ENCODE results near the gene MGAT4C. TPM values are rescaled to one million over a fixed set of nuclear protein-coding genes. Genes with fewer than 3 reads are reported as not detected.

Gene MGAT4C
- total and polyA plus RNA-seq, 8 donors = under 0.01 to 4.0 (median 0.06) TPM; not detected in 2

DNA sequence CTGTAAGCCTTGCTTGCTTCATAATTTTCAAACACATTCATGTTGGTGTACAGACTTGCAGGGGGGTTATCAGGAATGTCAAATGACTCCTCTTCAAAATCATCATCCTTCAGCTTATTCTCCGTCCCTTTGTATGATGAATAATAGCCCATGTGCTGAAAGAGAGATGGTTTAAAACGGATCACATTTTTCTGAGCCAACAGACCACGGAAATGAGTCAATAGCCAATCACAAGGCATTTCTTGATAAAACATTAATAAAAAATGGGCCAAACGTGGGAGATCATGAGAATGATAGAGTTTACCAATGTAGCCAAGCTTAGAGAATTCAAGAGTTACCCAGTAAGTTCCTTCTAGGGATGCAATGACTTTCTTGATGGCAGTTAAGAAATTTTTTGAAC is 276.6 kb downstream of the MGAT4C start:
- DNase-seq = no peak
- Histone ChIP-seq H3K4me1 (no peaks in the 10 kb centered on the region), H3K27me3 (no peaks in the 10 kb centered on the region), H3K9me3 (no peaks in the 10 kb centered on the region), H3K36me3 (no peaks in the 10 kb centered on the region), H3K27ac (no peak overlapping the region), H3K4me3 (no peak overlapping the region)
- intact Hi-C loops (cut with DNase I; ENCODE audit: low total_unique reads) = no loop called here
- TF ChIP-seq POLR2A (IDR thresholded peaks at IDR 0.05) (no peak), EP300 (IDR thresholded peaks at IDR 0.05) (no peak), POLR2AphosphoS5 (IDR thresholded peaks at IDR 0.05) (no peak)
- TF ChIP-seq, protein P1, sequence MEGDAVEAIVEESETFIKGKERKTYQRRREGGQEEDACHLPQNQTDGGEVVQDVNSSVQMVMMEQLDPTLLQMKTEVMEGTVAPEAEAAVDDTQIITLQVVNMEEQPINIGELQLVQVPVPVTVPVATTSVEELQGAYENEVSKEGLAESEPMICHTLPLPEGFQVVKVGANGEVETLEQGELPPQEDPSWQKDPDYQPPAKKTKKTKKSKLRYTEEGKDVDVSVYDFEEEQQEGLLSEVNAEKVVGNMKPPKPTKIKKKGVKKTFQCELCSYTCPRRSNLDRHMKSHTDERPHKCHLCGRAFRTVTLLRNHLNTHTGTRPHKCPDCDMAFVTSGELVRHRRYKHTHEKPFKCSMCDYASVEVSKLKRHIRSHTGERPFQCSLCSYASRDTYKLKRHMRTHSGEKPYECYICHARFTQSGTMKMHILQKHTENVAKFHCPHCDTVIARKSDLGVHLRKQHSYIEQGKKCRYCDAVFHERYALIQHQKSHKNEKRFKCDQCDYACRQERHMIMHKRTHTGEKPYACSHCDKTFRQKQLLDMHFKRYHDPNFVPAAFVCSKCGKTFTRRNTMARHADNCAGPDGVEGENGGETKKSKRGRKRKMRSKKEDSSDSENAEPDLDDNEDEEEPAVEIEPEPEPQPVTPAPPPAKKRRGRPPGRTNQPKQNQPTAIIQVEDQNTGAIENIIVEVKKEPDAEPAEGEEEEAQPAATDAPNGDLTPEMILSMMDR (IDR thresholded peaks at IDR 0.05) = no peak
- WGBS, 5 donors = 60 to 71% (median 70%) methylated on average over 4 of the region's 4 CpGs

DNA sequence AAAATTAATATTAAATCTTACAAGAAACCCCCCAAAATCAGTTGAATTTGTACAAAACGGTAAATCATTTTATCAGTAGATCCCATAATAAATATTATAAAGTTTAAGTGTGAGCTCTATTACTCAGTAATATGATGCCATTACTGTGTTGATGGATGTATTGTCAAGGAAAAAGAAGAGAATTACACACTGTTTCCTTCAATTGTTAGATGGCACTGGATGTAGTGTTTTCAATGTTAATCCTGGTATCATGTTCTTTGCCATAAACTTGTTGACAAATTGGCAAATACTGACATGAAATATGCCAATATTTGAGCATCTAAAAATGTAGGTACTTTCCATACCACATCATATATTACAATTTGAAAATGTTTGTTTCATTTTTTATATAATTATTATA is 280.5 kb downstream of the MGAT4C start:
- intact Hi-C loops (cut with DNase I; ENCODE audit: low total_unique reads) = no loop called here

DNA sequence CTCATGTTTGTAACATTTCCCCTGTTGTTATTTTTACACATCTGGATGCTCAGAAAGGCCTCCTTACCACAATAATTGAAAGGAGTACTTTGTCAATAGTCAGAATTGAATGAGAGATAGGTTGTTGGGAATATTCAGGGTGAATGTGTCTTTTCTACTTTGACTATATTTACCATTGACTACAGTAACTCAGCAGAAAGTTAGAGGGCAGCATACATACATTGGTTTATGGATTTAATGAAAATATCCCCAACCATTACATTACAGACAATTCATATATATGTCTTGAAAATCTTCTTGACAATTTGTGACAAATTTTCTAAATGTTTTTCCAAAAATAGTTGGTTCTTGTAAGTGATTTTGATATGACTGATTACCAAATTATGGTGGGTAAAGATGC is 284.4 kb downstream of the MGAT4C start:
- TF ChIP-seq POLR2A (IDR thresholded peaks at IDR 0.05) = no peak
- no peak for TF ChIP-seq POLR2AphosphoS5 (IDR thresholded peaks at IDR 0.05)
- TF ChIP-seq, protein P1 (IDR thresholded peaks at IDR 0.05) = no peak
- no peak for TF ChIP-seq EP300 (IDR thresholded peaks at IDR 0.05)
- DNase-seq = no peak
- Histone ChIP-seq H3K4me1 (no peaks in the 10 kb centered on the region), H3K27ac (no peak overlapping the region), H3K4me3 (no peak overlapping the region), H3K36me3 (no peaks in the 10 kb centered on the region), H3K9me3 (no peaks in the 10 kb centered on the region), H3K27me3 (no peaks in the 10 kb centered on the region)
- intact Hi-C loops (cut with DNase I; ENCODE audit: low total_unique reads) = no loop called here

More for the DNA sequence above, 280.5 kb downstream of the MGAT4C start:
- DNase-seq = no peak
- no peaks in the 10 kb centered on the region for H3K36me3 ChIP-seq
- H3K27me3 ChIP-seq = no peaks in the 10 kb centered on the region
- H3K9me3 ChIP-seq = no peaks in the 10 kb centered on the region
- H3K4me1 ChIP-seq = no peaks in the 10 kb centered on the region
- no peak for TF ChIP-seq POLR2A (IDR thresholded peaks at IDR 0.05)
- TF ChIP-seq, protein P1 (IDR thresholded peaks at IDR 0.05) = no peak
- no peak for TF ChIP-seq EP300 (IDR thresholded peaks at IDR 0.05)
- no peak for TF ChIP-seq POLR2AphosphoS5 (IDR thresholded peaks at IDR 0.05)
- 58 to 69% (median 63%) methylated on average over 1 of the region's 1 CpG for WGBS, 5 donors
- no peak overlapping the region for H3K4me3 ChIP-seq
- H3K27ac ChIP-seq = no peak overlapping the region

DNA sequence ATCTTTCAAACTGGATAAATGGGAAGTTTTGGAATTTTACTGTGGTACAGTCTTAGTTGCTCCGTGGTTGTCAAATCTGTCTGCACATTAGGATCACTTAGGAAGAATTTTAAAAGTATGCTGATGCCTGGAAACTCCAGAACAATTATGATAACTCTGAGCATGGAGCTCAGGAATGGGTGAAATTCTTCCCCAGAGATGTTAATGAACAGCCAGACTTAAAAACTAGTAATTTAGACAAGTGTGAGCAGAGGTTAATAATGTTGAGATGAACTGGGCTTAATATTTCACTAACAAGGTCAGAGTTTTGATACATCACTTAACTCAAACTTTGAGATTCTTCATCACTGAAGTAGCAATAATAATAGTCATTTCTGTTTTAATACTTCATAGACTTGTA is 287.6 kb downstream of the MGAT4C start:
- H3K4me1 ChIP-seq = no peaks in the 10 kb centered on the region
- WGBS, 5 donors = 46 to 67% (median 60%) methylated on average over 1 of the region's 1 CpG
- TF ChIP-seq POLR2AphosphoS5 (IDR thresholded peaks at IDR 0.05) = no peak
- H3K27me3 ChIP-seq = no peaks in the 10 kb centered on the region
- H3K36me3 ChIP-seq = no peaks in the 10 kb centered on the region
- no peak overlapping the region for H3K27ac ChIP-seq
- intact Hi-C loops (cut with DNase I; ENCODE audit: low total_unique reads) = no loop called here
- no peak overlapping the region for H3K4me3 ChIP-seq
- H3K9me3 ChIP-seq = no peaks in the 10 kb centered on the region
- DNase-seq = no peak

DNA sequence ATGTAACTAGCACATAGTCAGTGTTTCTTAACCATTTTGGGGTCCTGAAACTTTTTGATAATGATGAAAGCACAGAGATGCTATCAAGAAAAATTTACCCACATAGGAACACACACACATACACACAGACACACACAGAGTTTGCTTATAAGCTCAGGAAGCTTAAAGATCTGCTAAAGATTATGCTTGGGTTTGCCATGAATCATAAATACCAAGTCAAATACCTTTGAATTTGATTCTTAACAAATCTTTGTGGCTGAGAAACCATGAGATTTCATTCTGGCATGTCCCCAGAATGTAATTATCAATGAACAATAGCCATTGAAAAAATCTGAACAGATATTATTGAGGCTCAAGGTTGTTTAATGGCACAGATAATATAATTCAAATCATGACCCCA is 292.9 kb downstream of the MGAT4C start:
- Histone ChIP-seq H3K9me3 (no peaks in the 10 kb centered on the region), H3K27me3 (no peaks in the 10 kb centered on the region), H3K36me3 (no peaks in the 10 kb centered on the region), H3K27ac (no peak overlapping the region), H3K4me1 (no peaks in the 10 kb centered on the region), H3K4me3 (no peak overlapping the region)
- intact Hi-C loops (cut with DNase I; ENCODE audit: low total_unique reads) = no loop called here
- TF ChIP-seq, protein P1 (IDR thresholded peaks at IDR 0.05) = no peak
- TF ChIP-seq POLR2AphosphoS5 (IDR thresholded peaks at IDR 0.05) = no peak
- no peak for TF ChIP-seq POLR2A (IDR thresholded peaks at IDR 0.05)
- TF ChIP-seq EP300 (IDR thresholded peaks at IDR 0.05) = no peak
- no peak for DNase-seq

Measured in stomach (tissue), 9 donors.